ENCODE measurements around the gene IGSF23. TPM values are rescaled to one million over a fixed set of nuclear protein-coding genes. Genes with fewer than 3 reads are reported as not detected.
"Not testable (repeated sequence)": the region's sequence is repeated elsewhere in the genome, so short reads cannot be mapped to it uniquely, and the experiment has no call there.

The IGSF23 gene
- total and polyA plus RNA-seq, 12 donors, result not detected

GRCh38 chr19:44623080-44623479 is 9.7 kb downstream of the IGSF23 start:
- intact Hi-C loops (cut with DNase I), result no loop called here
- no peaks in the 10 kb centered on the region for H3K4me1 ChIP-seq (replicated peaks in 1 of 2)
- WGBS, 4 donors, result 62 to 68% (median 64%) methylated on average over 5 of the region's 5 CpGs
- H3K27ac ChIP-seq, result no peak overlapping the region
- H3K9me3 ChIP-seq (replicated peaks in 1 of 3), result no peaks in the 10 kb centered on the region
- no peaks in the 10 kb centered on the region for H3K27me3 ChIP-seq
- DNase-seq, result peak in 1 of 7 donors; percentile 18
- H3K4me3 ChIP-seq, result no peak overlapping the region
- TF ChIP-seq CTCF (IDR thresholded peaks at IDR 0.05), result no peak
- TF ChIP-seq POLR2A (IDR thresholded peaks at IDR 0.05), result no peak
- H3K36me3 ChIP-seq (replicated peaks in 1 of 2), result no peaks in the 10 kb centered on the region

GRCh38 chr19:44623626-44624025 is 10.3 kb downstream of the IGSF23 start:
- intact Hi-C loops (cut with DNase I), result no loop called here
- no peaks in the 10 kb centered on the region for H3K27me3 ChIP-seq
- no peak overlapping the region for H3K4me3 ChIP-seq
- TF ChIP-seq CTCF (IDR thresholded peaks at IDR 0.05) (no peak), POLR2A (IDR thresholded peaks at IDR 0.05) (no peak)
- WGBS, 4 donors, result 86 to 100% (median 94%) methylated on average over 3 to 4 of the region's 4 CpGs
- no peaks in the 10 kb centered on the region for H3K4me1 ChIP-seq (replicated peaks in 1 of 2)
- H3K27ac ChIP-seq, result no peak overlapping the region
- H3K36me3 ChIP-seq (replicated peaks in 1 of 2), result no peaks in the 10 kb centered on the region
- H3K9me3 ChIP-seq (replicated peaks in 1 of 3), result no peaks in the 10 kb centered on the region
- no peak for DNase-seq

GRCh38 chr19:44624840-44625354 is 11.5 kb downstream of the IGSF23 start:
- TF ChIP-seq CTCF (IDR thresholded peaks at IDR 0.05), result no peak
- TF ChIP-seq POLR2A (IDR thresholded peaks at IDR 0.05), result no peak
- H3K9me3 ChIP-seq (replicated peaks in 1 of 3), result no peaks in the 10 kb centered on the region
- intact Hi-C loops (cut with DNase I), result no loop called here
- no peak overlapping the region for H3K4me3 ChIP-seq
- no peaks in the 10 kb centered on the region for H3K4me1 ChIP-seq (replicated peaks in 1 of 2)
- DNase-seq, result no peak
- no peak overlapping the region for H3K27ac ChIP-seq
- WGBS, 4 donors, result 83 to 96% (median 95%) methylated on average over 4 of the region's 4 CpGs
- no peaks in the 10 kb centered on the region for H3K36me3 ChIP-seq (replicated peaks in 1 of 2)
- H3K27me3 ChIP-seq, result no peaks in the 10 kb centered on the region

- DNase-seq; H3K4me1 ChIP-seq (replicated peaks in 1 of 2); intact Hi-C loops (cut with DNase I); H3K27me3 ChIP-seq; H3K9me3 ChIP-seq (replicated peaks in 1 of 3); H3K36me3 ChIP-seq (replicated peaks in 1 of 2); H3K27ac ChIP-seq; H3K4me3 ChIP-seq: not testable (repeated sequence)
- WGBS, 4 donors, result 76 to 93% (median 92%) methylated on average over 4 of the region's 4 CpGs
Measured at GRCh38 chr19:44625637-44626036, 12.3 kb downstream of the IGSF23 start.

- no peaks in the 10 kb centered on the region for H3K27me3 ChIP-seq
- no peaks in the 10 kb centered on the region for H3K36me3 ChIP-seq (replicated peaks in 1 of 2)
- DNase-seq, result peak in 5 of 7 donors; percentile 53 to 85 (median 64)
- no peaks in the 10 kb centered on the region for H3K9me3 ChIP-seq (replicated peaks in 1 of 3)
- no peak overlapping the region for H3K4me3 ChIP-seq
- intact Hi-C loops (cut with DNase I), result no loop called here
- H3K4me1 ChIP-seq (replicated peaks in 1 of 2), result no peaks in the 10 kb centered on the region
- TF ChIP-seq CTCF (IDR thresholded peaks at IDR 0.05) (no peak), POLR2A (IDR thresholded peaks at IDR 0.05) (no peak)
- WGBS, 4 donors, result 6 to 47% (median 24%) methylated on average over 1 of the region's 1 CpG
- peak overlapping the region in 1 of 5 donors; percentile 45 for H3K27ac ChIP-seq
Measured at GRCh38 chr19:44626048-44626624, 12.8 kb downstream of the IGSF23 start.

Measured in adrenal gland (tissue), 12 donors.